Astrocyte of the cerebellum (primary cell): ENCODE measurements around the gene TLE3.

Experiments used
- DNase-seq: peaks from one replicate; pipeline ENCODE4 v3.0.0-alpha.2; 2011; ENCODE audit warnings: low read depth
- H3K4me3 ChIP-seq: 2 replicates; pipeline ENCODE4 v1.5.1; 2011; ENCODE audit warnings: mild to moderate bottlenecking, low read depth, low read length, moderate library complexity
- in situ Hi-C: cut with HindIII; loops from 2 replicates; pipeline ENCODE4 v1.10.0; 2017; ENCODE audit warnings: low sequenced_read_pairs
- TF ChIP-seq, protein P1 (sequence below): IDR thresholded peaks from 2 replicates; pipeline ENCODE4 v1.5.1; 2012; ENCODE audit warnings: low read length, low read depth, moderate library complexity, mild to moderate bottlenecking; ENCODE audit errors: missing control alignments

The TLE3 gene

GRCh38 chr15:70097321-70098152 lies at the start of gene TLE3:
TSS of gene TLE3 (minus strand) at chr15:70097917. CDS start at chr15:70096798, 1,119 bp downstream.
- TF ChIP-seq, protein P1, sequence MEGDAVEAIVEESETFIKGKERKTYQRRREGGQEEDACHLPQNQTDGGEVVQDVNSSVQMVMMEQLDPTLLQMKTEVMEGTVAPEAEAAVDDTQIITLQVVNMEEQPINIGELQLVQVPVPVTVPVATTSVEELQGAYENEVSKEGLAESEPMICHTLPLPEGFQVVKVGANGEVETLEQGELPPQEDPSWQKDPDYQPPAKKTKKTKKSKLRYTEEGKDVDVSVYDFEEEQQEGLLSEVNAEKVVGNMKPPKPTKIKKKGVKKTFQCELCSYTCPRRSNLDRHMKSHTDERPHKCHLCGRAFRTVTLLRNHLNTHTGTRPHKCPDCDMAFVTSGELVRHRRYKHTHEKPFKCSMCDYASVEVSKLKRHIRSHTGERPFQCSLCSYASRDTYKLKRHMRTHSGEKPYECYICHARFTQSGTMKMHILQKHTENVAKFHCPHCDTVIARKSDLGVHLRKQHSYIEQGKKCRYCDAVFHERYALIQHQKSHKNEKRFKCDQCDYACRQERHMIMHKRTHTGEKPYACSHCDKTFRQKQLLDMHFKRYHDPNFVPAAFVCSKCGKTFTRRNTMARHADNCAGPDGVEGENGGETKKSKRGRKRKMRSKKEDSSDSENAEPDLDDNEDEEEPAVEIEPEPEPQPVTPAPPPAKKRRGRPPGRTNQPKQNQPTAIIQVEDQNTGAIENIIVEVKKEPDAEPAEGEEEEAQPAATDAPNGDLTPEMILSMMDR = peak; percentile 53
- in situ Hi-C loops = no loop called here
- peak; percentile 95 for DNase-seq
- H3K4me3 ChIP-seq = peak within 1 kb of the TSS; percentile 83

GRCh38 chr15:70147178-70147760 lies 49.6 kb upstream of the TLE3 start:
- no peak overlapping the region for H3K4me3 ChIP-seq
- TF ChIP-seq, protein P1 = no peak
- in situ Hi-C loops = loop anchor here (5.0 kb wide), 1 partner anchor 40 kb away; no protein-coding TSS in a partner anchor
- DNase-seq = no peak

DNA sequence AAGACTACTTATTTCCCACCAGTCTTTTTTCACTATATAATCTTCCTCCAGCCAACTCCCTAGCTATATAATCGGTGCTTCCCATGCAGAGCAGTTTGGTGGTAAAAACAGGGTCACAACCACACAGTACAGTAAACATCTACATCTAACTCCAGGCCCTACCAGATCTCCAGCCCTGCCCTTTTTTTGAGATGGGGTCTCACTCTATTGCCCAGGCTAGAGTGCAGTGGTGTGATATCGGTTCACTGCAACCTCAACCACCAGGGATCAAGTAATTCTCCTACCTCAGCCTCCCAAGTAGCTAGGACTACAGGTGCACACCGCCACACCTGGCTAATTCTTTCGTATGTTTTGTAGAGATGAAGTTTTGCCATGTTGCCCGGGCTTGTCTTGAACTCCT lies 49.1 kb upstream of the TLE3 start:
- no peak overlapping the region for H3K4me3 ChIP-seq
- no peak for DNase-seq
- TF ChIP-seq, protein P1 = no peak
- in situ Hi-C loops = loop anchor here (5.0 kb wide), 1 partner anchor 39 kb away; no protein-coding TSS in a partner anchor

- no peak for DNase-seq
- no peak overlapping the region for H3K4me3 ChIP-seq
- in situ Hi-C loops = loop anchor here (5.0 kb wide), 1 partner anchor 39 kb away; no protein-coding TSS in a partner anchor
- TF ChIP-seq, protein P1 = no peak
Observed at GRCh38 chr15:70146162-70146561, 48.4 kb upstream of the TLE3 start.

DNA sequence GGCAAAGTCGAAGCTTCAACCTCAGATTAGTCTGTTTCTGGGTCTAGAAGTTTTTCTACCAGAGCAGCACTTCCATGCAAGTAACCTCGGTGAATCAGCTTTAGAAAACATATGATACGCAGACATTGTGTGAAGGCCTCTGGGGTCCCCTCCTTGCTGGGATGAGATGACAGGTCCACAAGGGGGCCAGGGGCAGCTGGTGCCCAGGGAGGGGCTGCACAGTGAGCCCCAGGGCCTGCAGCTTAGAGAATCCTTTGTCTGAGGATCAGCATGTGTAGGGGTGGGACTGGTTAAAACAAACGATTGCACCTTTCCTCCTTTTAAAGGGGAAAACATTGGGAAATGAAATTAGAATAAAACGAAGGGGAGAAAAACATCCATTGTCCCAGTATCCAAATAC lies 47.5 kb upstream of the TLE3 start:
- no peak overlapping the region for H3K4me3 ChIP-seq
- in situ Hi-C loops = loop anchor here (5.0 kb wide), 1 partner anchor 38 kb away; no protein-coding TSS in a partner anchor
- TF ChIP-seq, protein P1 = no peak

DNA sequence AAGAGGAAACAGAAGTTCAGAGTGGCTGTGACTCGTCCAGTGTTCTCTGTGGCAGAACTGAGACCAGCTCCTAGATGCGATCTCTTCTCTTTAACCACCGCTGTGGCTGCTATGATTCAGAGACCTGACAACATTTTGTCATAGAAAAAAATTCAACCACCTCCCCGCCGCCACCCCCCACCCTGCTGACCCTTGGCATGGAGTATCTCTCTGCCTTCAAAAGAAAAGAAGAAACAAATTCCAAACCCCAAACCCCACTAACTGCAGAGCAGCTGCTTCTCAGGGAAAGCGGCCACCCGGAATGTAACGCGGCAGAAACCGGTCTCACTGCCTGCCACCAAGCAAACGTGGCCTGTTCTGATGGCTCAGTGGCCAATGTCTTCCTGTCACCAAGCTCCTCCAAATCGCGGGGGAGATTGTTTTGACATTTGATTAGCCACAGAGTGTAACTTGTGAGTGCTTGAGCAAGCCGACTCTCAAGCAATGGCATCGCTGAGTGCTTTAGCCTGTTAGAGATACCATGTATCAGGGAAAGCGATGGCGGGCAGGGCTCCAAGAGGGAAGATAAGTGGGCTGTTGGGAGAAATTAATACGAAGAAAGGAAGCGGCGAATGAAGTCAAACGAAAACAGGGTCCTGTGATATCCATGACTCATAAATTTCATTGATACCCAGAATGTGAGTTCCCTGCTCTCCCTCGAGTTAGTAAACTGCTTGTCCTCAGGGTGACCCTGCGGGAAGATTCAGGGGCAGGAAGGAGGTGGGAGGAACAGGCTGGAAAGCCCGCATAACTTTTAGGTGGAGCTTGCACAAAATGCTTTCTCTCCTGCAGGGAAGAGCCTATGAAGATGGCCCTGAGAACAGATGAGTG lies 44.8 kb upstream of the TLE3 start:
- in situ Hi-C loops = no loop called here
- no peak for DNase-seq
- TF ChIP-seq, protein P1 = no peak
- H3K4me3 ChIP-seq = no peak overlapping the region

More for the DNA sequence above, 47.5 kb upstream of the TLE3 start:
- no peak for DNase-seq
